ENCODE measurements around the gene C9orf72.
"Not testable (repeated sequence)": the region's sequence is repeated elsewhere in the genome, so short reads cannot be mapped to it uniquely, and the experiment has no call there.

Gene C9orf72

GRCh38 chr9:27514551-27514950 lies 58.7 kb downstream of the C9orf72 start:
- DNase-seq (ENCODE audit: low spot score) = no peak

DNA sequence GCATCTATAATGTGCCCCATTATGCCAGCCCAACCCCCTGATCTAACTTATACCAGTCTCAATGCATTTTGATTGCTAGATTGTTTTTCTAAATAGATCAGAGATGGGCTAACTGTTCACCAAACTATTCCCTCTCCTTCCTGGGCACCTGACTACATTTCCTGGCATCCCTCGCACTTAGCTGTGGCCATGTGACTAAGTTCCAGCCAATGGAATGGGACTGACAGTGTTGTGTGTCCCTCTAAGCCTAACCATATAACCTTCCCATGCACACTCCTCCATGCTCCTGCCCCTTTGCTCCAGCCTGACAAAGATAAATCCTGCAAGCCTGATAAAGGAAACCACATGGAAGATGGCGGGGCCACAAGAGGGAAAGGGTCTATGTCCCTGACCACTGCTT lies 61.5 kb downstream of the C9orf72 start:
- DNase-seq (ENCODE audit: low spot score) = no peak

- DNase-seq (ENCODE audit: low spot score) = no peak
Observed at GRCh38 chr9:27510780-27511179, 62.5 kb downstream of the C9orf72 start.

GRCh38 chr9:27506981-27507380 lies 66.3 kb downstream of the C9orf72 start:
- no peak for DNase-seq (ENCODE audit: low spot score)

DNA sequence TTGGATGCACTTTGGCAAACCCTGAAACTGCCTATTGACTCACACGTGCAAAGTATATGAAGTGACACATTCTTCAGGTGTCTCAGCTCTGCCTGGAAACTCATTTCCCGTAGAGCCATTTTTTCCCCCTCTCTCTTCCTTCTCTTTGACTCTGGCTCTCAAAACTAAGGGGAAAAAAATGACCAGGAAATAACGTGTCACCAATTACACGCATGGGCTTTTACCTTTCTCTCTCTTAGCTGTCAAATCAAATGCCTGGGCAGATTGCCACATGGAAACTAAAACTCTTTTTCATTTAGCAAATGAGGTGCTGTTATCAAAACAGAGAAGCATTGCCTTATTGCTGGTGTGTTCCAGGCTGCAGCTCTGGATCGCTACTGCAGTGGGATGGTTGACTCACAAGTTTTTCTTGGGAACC lies 67.5 kb downstream of the C9orf72 start:
- DNase-seq (ENCODE audit: low spot score) = no peak

- no peak for DNase-seq (ENCODE audit: low spot score)
Observed at GRCh38 chr9:27504259-27504658, 69.0 kb downstream of the C9orf72 start.

GRCh38 chr9:27503623-27504022 lies 69.7 kb downstream of the C9orf72 start:
- no peak for DNase-seq (ENCODE audit: low spot score)

- DNase-seq (ENCODE audit: low spot score) = not testable (repeated sequence)
Observed at GRCh38 chr9:27500902-27501301, 72.4 kb downstream of the C9orf72 start.

- no peak for DNase-seq (ENCODE audit: low spot score)
Observed at GRCh38 chr9:27499451-27499850, 73.8 kb downstream of the C9orf72 start.

DNA sequence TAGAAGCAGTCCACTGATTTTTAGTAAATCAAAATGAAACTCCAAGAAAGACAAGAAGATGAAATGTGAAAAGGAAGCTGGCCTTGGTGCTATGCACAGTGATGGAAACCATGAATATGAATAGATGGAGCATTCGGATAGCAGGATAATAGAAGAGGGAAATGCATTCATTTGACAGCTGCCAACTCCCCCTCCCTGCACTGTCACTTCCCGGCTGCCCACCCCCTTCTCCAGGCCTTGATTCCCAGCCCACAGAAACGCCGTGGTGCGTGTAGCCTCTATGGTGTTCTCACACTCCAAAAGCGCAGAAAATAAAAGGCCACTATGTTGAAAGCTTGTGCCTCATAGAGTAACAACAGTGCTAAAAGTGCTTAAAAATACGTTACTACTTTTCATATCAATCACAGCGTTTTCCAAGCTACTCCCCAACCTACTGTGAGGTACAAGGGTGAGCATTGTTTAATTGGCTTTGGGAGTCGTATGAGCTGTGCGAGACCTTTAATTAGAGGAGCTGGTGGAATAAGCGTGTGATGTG lies 75.3 kb downstream of the C9orf72 start:
- no peak for DNase-seq (ENCODE audit: low spot score)
